B cell (primary cell): Measurements from ENCODE around the gene AATK. TPM values are rescaled to one million over a fixed set of nuclear protein-coding genes. Genes with fewer than 3 reads are reported as not detected.

Source experiments
- ATAC-seq: fragments of 200-7000 bp; cut with Tn5 transposase; one replicate; pipeline ENCODE4 v1.10.0; 2021; ENCODE audit warnings: low read depth, mild to moderate bottlenecking, moderate number of reproducible peaks, moderate library complexity
- CTCF ChIA-PET: fragments of 350-600 bp; sonication (Branson Sonifier 250); formaldehyde crosslinking; loops from one replicate; lab custom pipeline; 2021; ENCODE audit warnings: antibody characterized with exemption, inconsistent platforms; lab: Charles Lee
- POLR2A ChIA-PET: fragments of 350-600 bp; sonication (Branson Sonifier 250); formaldehyde crosslinking; loops from one replicate; lab custom pipeline; 2021; ENCODE audit warnings: antibody characterized with exemption; lab: Charles Lee
- DNase-seq: peaks from one replicate; pipeline ENCODE4 v3.0.0; 2013
- H2AFZ ChIP-seq: 2 replicates; pipeline ENCODE4 v1.6.1; 2012; ENCODE audit warnings: mild to moderate bottlenecking, low read depth, low read length; ENCODE audit not compliant: insufficient read depth, poor library complexity, severe bottlenecking
- H3K27ac ChIP-seq, 2 donors: 1 replicate in 1 of 2; 2 replicates in 1 of 2; pipeline ENCODE4 v1.5.1; 2012 to 2013; ENCODE audit warnings: low read length in 2 of 2, mild to moderate bottlenecking in 2 of 2, moderate library complexity in 1 of 2
- H3K27me3 ChIP-seq, 4 experiments: fragments of 200-600 bp in 1 of 4; sonication (generic) in 1 of 4; replicated peaks in 1 of 4; 1 replicate in 2 of 4; 2 replicates in 2 of 4; pipeline versions ENCODE4 v1.6.1 to v1.7.0; 2013 to 2016; ENCODE audit warnings: low read length in 3 of 4, mild to moderate bottlenecking in 2 of 4, mixed read lengths in 1 of 4, moderate library complexity in 1 of 4; ENCODE audit not compliant: insufficient read depth in 4 of 4, control insufficient read depth in 3 of 4; ENCODE audit errors: control extremely low read depth in 1 of 4
- H3K36me3 ChIP-seq, 2 experiments: replicated peaks in 1 of 2; 1 replicate in 1 of 2; 2 replicates in 1 of 2; pipeline versions ENCODE4 v1.6.1 to v1.7.1; 2013; ENCODE audit warnings: low read length in 1 of 2; ENCODE audit not compliant: insufficient read depth in 2 of 2, control insufficient read depth in 1 of 2; ENCODE audit errors: control extremely low read depth in 1 of 2, extremely low read depth in 1 of 2
- H3K4me1 ChIP-seq, 2 donors: fragments of 200-600 bp in 1 of 2; sonication (generic) in 1 of 2; 1 replicate in 1 of 2; 2 replicates in 1 of 2; pipeline versions ENCODE4 v1.5.1 to v1.6.1; 2013 to 2017; ENCODE audit warnings: low read length in 2 of 2; ENCODE audit not compliant: control insufficient read depth in 2 of 2, insufficient read depth in 2 of 2
- H3K4me2 ChIP-seq: replicated peaks from 2 replicates; pipeline ENCODE3; 2012; ENCODE audit warnings: mild to moderate bottlenecking, low read depth, low read length; ENCODE audit not compliant: poor library complexity, severe bottlenecking
- H3K4me3 ChIP-seq, 5 experiments: fragments of 200-600 bp in 1 of 5; sonication (generic) in 1 of 5; 1 replicate in 3 of 5; 2 replicates in 2 of 5; pipeline versions ENCODE4 v1.5.1 to v1.7.0; 2011 to 2016; ENCODE audit warnings: low read length in 4 of 5, mild to moderate bottlenecking in 4 of 5, low read depth in 2 of 5, control low read depth in 1 of 5, moderate library complexity in 1 of 5; ENCODE audit not compliant: insufficient read depth in 1 of 5; ENCODE audit errors: control extremely low read depth in 1 of 5, extremely low read depth in 1 of 5
- H3K79me2 ChIP-seq: fragments of 200-600 bp; sonication (generic); one replicate; pipeline ENCODE4 v1.6.0; 2016; ENCODE audit warnings: low read length; ENCODE audit not compliant: control insufficient read depth, insufficient read depth
- H3K9ac ChIP-seq: fragments of 200-600 bp; sonication (generic); 2 replicates; pipeline ENCODE4 v1.6.1; 2017; ENCODE audit warnings: mild to moderate bottlenecking, low read length, moderate library complexity
- H3K9me3 ChIP-seq, 3 donors: one replicate each; pipeline versions ENCODE4 v1.6.1 to v1.7.1; 2013; ENCODE audit warnings: low read length in 2 of 3; ENCODE audit not compliant: control insufficient read depth in 2 of 3, insufficient read depth in 1 of 3; ENCODE audit errors: control extremely low read depth in 1 of 3
- H4K20me1 ChIP-seq: 2 replicates; pipeline ENCODE4 v1.6.0; 2012; ENCODE audit warnings: mild to moderate bottlenecking, low read length; ENCODE audit not compliant: insufficient read depth, control insufficient read depth, poor library complexity, severe bottlenecking
- H3K27ac Mint-ChIP-seq: one replicate; pipeline ENCODE4 v1.8.0; 2021; ENCODE audit warnings: mixed read lengths
- H3K27me3 Mint-ChIP-seq: one replicate; pipeline ENCODE4 v1.8.0; 2021; ENCODE audit warnings: mixed read lengths
- H3K4me1 Mint-ChIP-seq: one replicate; pipeline ENCODE4 v1.8.0; 2021; ENCODE audit warnings: mixed read lengths
- H3K4me3 Mint-ChIP-seq: one replicate; pipeline ENCODE4 v1.8.0; 2021; ENCODE audit warnings: mixed read lengths
- H3K9me3 Mint-ChIP-seq: one replicate; pipeline ENCODE4 v1.8.0; 2022; ENCODE audit warnings: mixed read lengths; ENCODE audit not compliant: insufficient read depth
- CTCF ChIP-seq: fragments of 200-600 bp; IDR thresholded peaks from one replicate; pipeline ENCODE4 v1.8.0; 2022; ENCODE audit warnings: antibody characterized with exemption, mild to moderate bottlenecking
- EZH2 ChIP-seq: IDR thresholded peaks from 2 replicates; pipeline ENCODE4 v1.6.1; 2012; ENCODE audit warnings: borderline replicate concordance, low read depth, mild to moderate bottlenecking, moderate library complexity, low read length; ENCODE audit not compliant: insufficient read depth, poor library complexity, severe bottlenecking
- WGBS: methylation state at CpG from one replicate; pipeline ENCODE4 v1.1.5; 2013; ENCODE audit warnings: missing lambda C conversion rate; ENCODE audit not compliant: insufficient coverage; 5-methylcytosine and 5-hydroxymethylcytosine counted together
- intact Hi-C: fragments of 100-400 bp; cut with micrococcal nuclease; formaldehyde crosslinking; loops from one replicate; pipeline ENCODE4 v1.10.0; 2022
- polyA plus RNA-seq: library from polyadenylated mRNA; depleted of rRNA; stranded (reverse); fragments of >200 nt; gene quantifications from 2 replicates; pipeline ENCODE4 v1.2.3, GENCODE V29; 2012
- total RNA-seq, 2 donors: library from RNA; stranded (reverse); fragments of 120-200 nt in 1 of 2; gene quantifications; 1 replicate in 1 of 2; 2 replicates in 1 of 2; pipeline versions ENCODE4 v1.2.3 to v1.2.4, GENCODE V29; 2013 to 2022

The AATK gene
- total and polyA plus RNA-seq, 2 donors (not counting 1 experiment from before 2014, with no cell fraction given), result 0.21 to 1.7 TPM

GRCh38 chr17:81140695-81141094 lies 25.3 kb downstream of the AATK start:
- no peak overlapping the region for H3K4me3 ChIP-seq
- CTCF ChIA-PET, result interaction anchor here (0.6 to 4.7 kb wide), 3 partner anchors 100 to 690 kb away, joined by 3 to 43 read pairs (median 3); partner anchors contain the start of genes NDUFAF8 and TEPSIN
- H3K4me3 Mint-ChIP-seq, result no peak overlapping the region

More at GRCh38 chr17:81140695-81141094, 25.3 kb downstream of the AATK start:
- Histone ChIP-seq H3K79me2 (no peaks in the 10 kb centered on the region), H3K9ac (no peak overlapping the region), H3K27ac (no peak overlapping the region), H3K4me1 (no peaks in the 10 kb centered on the region), H3K27me3 (peaks cover 0 to 4% (median 0%) of the 10 kb centered on the region in 4 experiments), H3K9me3 (peaks cover 0 to 7% (median 0%) of the 10 kb centered on the region in 3 donors), H3K4me2 (no peak overlapping the region), H3K36me3 (no peaks in the 10 kb centered on the region), H4K20me1 (no peaks in the 10 kb centered on the region), H2AFZ (no peak overlapping the region)
- H3K9me3 Mint-ChIP-seq, result no peaks in the 10 kb centered on the region
- no peak for DNase-seq
- WGBS, result 96% methylated on average over 20 of the region's 37 CpGs
- H3K27me3 Mint-ChIP-seq, result peaks cover 3% of the 10 kb centered on the region
- POLR2A ChIA-PET, result no interaction called here
- peaks cover 2% of the 10 kb centered on the region for H3K4me1 Mint-ChIP-seq
- no peak for ATAC-seq
- intact Hi-C loops, result loop anchor here (5.0 kb wide), 1 partner anchor 82 kb away; the partner anchor contains the start of gene CEP131
- no peak overlapping the region for H3K27ac Mint-ChIP-seq
- TF ChIP-seq CTCF (no peak), EZH2 (no peak)
